GM21515 (cell line): ENCODE results near the gene SHC3.

ENCODE experiments used
- ATAC-seq: cut with Tn5 transposase; IDR thresholded peaks from one replicate; pipeline ENCODE4 v1.9.1; 2021; ENCODE audit not compliant: unreplicated experiment

SHC3 gene

GRCh38 chr9:89026876-89027275 is 151.7 kb downstream of the SHC3 start:
- ATAC-seq: no peak

GRCh38 chr9:89025553-89025952 is 153.1 kb downstream of the SHC3 start:
- no peak for ATAC-seq

- ATAC-seq: no peak
These were observed 153.9 kb downstream of the SHC3 start for GRCh38 chr9:89024727-89025126.

- no peak for ATAC-seq
These were observed 154.9 kb downstream of the SHC3 start for GRCh38 chr9:89023740-89024139.

GRCh38 chr9:89022902-89023301 is 155.7 kb downstream of the SHC3 start:
- ATAC-seq: no peak

- ATAC-seq: no peak
These were observed 156.4 kb downstream of the SHC3 start for GRCh38 chr9:89022001-89022759.

- ATAC-seq: no peak
These were observed 157.3 kb downstream of the SHC3 start for GRCh38 chr9:89021154-89021803.

GRCh38 chr9:89020754-89021153 is 157.9 kb downstream of the SHC3 start:
- no peak for ATAC-seq

GRCh38 chr9:89015336-89015735 is 163.3 kb downstream of the SHC3 start:
- no peak for ATAC-seq

GRCh38 chr9:89014153-89014552 is 164.5 kb downstream of the SHC3 start:
- ATAC-seq: no peak

GRCh38 chr9:89013660-89014059 is 165.0 kb downstream of the SHC3 start:
- ATAC-seq: no peak

- ATAC-seq: no peak
These were observed 166.2 kb downstream of the SHC3 start for GRCh38 chr9:89012294-89013042.

- ATAC-seq: no peak
These were observed 166.9 kb downstream of the SHC3 start for GRCh38 chr9:89011683-89012082.

GRCh38 chr9:89010526-89011111 is 168.0 kb downstream of the SHC3 start:
- ATAC-seq: no peak

- no peak for ATAC-seq
These were observed 168.6 kb downstream of the SHC3 start for GRCh38 chr9:89010056-89010455.

GRCh38 chr9:89009546-89009840 is 169.1 kb downstream of the SHC3 start:
- ATAC-seq: no peak

- no peak for ATAC-seq
These were observed 169.7 kb downstream of the SHC3 start for GRCh38 chr9:89008744-89009545.

GRCh38 chr9:89008055-89008743 is 170.4 kb downstream of the SHC3 start:
- ATAC-seq: no peak

GRCh38 chr9:89006996-89007967 is 171.3 kb downstream of the SHC3 start:
- ATAC-seq: no peak
